Right lobe of liver (tissue), 4 donors: ENCODE measurements around the gene PIK3R4.

Experiments
- CTCF ChIP-seq, 4 donors: fragments of 200-600 bp in 3 of 4; fragments of 450-650 bp in 1 of 4; IDR thresholded peaks; one replicate each; pipeline versions ENCODE4 v1.5.1 to v1.8.0; 2016 to 2022; ENCODE audit warnings: antibody characterized with exemption in 4 of 4, mild to moderate bottlenecking in 2 of 4
- POLR2A ChIP-seq: fragments of 450-650 bp; IDR thresholded peaks from one replicate; pipeline ENCODE4 v1.6.1; 2017; ENCODE audit warnings: antibody characterized with exemption, mild to moderate bottlenecking
- donor health status: DM: no; HTN: no; CAD: no.
- donor health status: DM: no; HTN: no; CAD: no.
- donor health status: DM: no; HTN: yes; CAD: no.

- TF ChIP-seq POLR2A (no peak), CTCF (IDR thresholded peaks at IDR 0.05) (peak in 2 of 4 donors; percentile 16 to 25)
Measured at GRCh38 chr3:130729154-130729553, 17.5 kb downstream of the PIK3R4 start.
